Right lobe of liver (tissue), 6 donors: ENCODE measurements around the gene SFRP5. TPM values are rescaled to one million over a fixed set of nuclear protein-coding genes. Genes with fewer than 3 reads are reported as not detected.

Experiments used
- ATAC-seq, 4 donors: fragments of 200-7000 bp; cut with Tn5 transposase; one replicate each; pipeline ENCODE4 v1.9.1; 2020; ENCODE audit warnings: mild to moderate bottlenecking in 4 of 4, moderate library complexity in 4 of 4
- DNase-seq, 3 donors: peaks; one replicate each; pipeline ENCODE4 v3.0.0-alpha.2; 2020
- H3K27ac ChIP-seq, 3 donors: fragments of 200-600 bp; one replicate each; pipeline ENCODE4 v1.8.0; 2022
- H3K27me3 ChIP-seq, 2 donors: fragments of 200-600 bp; one replicate each; pipeline ENCODE4 v1.8.0; 2022
- H3K36me3 ChIP-seq, 4 donors: fragments of 200-600 bp; sonication (generic) in 1 of 4; one replicate each; pipeline versions ENCODE4 v1.5.1 to v1.8.0; 2017 to 2022; ENCODE audit warnings: control low read depth in 1 of 4
- H3K4me1 ChIP-seq, 4 donors: fragments of 200-600 bp; sonication (generic) in 1 of 4; one replicate each; pipeline versions ENCODE4 v1.5.1 to v1.8.0; 2017 to 2022; ENCODE audit warnings: control low read depth in 1 of 4
- H3K4me3 ChIP-seq, 3 donors: fragments of 200-600 bp; one replicate each; pipeline ENCODE4 v1.8.0; 2022
- H3K9me3 ChIP-seq, 4 donors: fragments of 200-600 bp; sonication (generic) in 1 of 4; one replicate each; pipeline versions ENCODE4 v1.5.1 to v1.8.0; 2017 to 2022; ENCODE audit warnings: control low read depth in 1 of 4
- POLR2A ChIP-seq: fragments of 450-650 bp; IDR thresholded peaks from one replicate; pipeline ENCODE4 v1.6.1; 2017; ENCODE audit warnings: antibody characterized with exemption, mild to moderate bottlenecking
- WGBS: methylation state at CpG from one replicate; pipeline ENCODE4 v1.1.6; 2018; ENCODE audit warnings: low coverage, low lambda C conversion rate; ENCODE audit not compliant: insufficient coverage; ENCODE audit errors: missing lambda C conversion rate; 5-methylcytosine and 5-hydroxymethylcytosine counted together
- intact Hi-C, 2 donors: fragments of 100-400 bp; cut with DNase I; formaldehyde crosslinking; loops; one replicate each; pipeline versions ENCODE4 v1.11.2 to v1.14.1; 2022
- total RNA-seq, 6 experiments: library from RNA; depleted of rRNA in 2 of 6; stranded (reverse); fragments of >200 nt in 2 of 6; fragmentation: NEBNext Ultra II Directional in 3 of 6; extraction: Animal tissue kit (Norgen Biotek cat#: 25700) in 3 of 6; gene quantifications; one replicate each; pipeline versions ENCODE4 v1.1.0 to v1.2.4, GENCODE V29; 2016 to 2023
- TF ChIP-seq, protein P1 (sequence below), 4 donors: fragments of 200-600 bp in 3 of 4; fragments of 450-650 bp in 1 of 4; IDR thresholded peaks; one replicate each; pipeline versions ENCODE4 v1.5.1 to v1.8.0; 2016 to 2022; ENCODE audit warnings: antibody characterized with exemption in 4 of 4, mild to moderate bottlenecking in 2 of 4
- donor health status: DM: no; HTN: yes; CAD: no.
- donor health status: DM: no; HTN: no; CAD: no.
- donor health status: DM: no; HTN: no; CAD: no.
- donor health status: DM: no; HTN: yes; CAD: no.
- donor health status: DM: no; HTN: yes; CAD: no.

Gene SFRP5
- total RNA-seq, 6 experiments from 2014 or later = 1.6 to 6.6 (median 4.5) TPM

DNA sequence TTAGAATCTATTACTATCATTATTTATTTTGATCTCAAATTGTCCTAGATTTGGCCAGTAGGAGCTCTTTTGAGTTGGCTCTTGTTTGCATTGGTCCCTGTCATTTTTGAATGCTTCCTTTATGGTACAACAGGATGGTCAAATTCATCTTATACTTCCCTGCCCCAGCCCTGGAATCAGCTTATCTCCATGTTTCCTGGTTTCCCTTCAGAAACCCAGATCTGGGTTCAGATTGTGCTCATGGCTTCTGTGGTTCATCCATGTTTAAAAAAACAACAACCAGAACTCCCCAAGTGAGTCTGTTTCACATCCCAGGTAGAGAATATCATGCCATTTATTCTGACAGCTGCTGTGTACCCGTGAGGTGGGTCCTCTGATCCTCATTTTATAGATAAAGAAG lies 24.2 kb downstream of the SFRP5 start:
- ATAC-seq (no peak), DNase-seq (no peak)
- peaks cover 0 to 4% (median 0%) of the 10 kb centered on the region in 4 donors for H3K4me1 ChIP-seq
- no peak overlapping the region for H3K4me3 ChIP-seq
- no peaks in the 10 kb centered on the region for H3K9me3 ChIP-seq
- TF ChIP-seq POLR2A = no peak
- TF ChIP-seq, protein P1, sequence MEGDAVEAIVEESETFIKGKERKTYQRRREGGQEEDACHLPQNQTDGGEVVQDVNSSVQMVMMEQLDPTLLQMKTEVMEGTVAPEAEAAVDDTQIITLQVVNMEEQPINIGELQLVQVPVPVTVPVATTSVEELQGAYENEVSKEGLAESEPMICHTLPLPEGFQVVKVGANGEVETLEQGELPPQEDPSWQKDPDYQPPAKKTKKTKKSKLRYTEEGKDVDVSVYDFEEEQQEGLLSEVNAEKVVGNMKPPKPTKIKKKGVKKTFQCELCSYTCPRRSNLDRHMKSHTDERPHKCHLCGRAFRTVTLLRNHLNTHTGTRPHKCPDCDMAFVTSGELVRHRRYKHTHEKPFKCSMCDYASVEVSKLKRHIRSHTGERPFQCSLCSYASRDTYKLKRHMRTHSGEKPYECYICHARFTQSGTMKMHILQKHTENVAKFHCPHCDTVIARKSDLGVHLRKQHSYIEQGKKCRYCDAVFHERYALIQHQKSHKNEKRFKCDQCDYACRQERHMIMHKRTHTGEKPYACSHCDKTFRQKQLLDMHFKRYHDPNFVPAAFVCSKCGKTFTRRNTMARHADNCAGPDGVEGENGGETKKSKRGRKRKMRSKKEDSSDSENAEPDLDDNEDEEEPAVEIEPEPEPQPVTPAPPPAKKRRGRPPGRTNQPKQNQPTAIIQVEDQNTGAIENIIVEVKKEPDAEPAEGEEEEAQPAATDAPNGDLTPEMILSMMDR (IDR thresholded peaks at IDR 0.05) = no peak
- 86% methylated on average over 1 of the region's 1 CpG for WGBS
- H3K27me3 ChIP-seq = no peaks in the 10 kb centered on the region
- peaks cover 7 to 93% (median 43%) of the 10 kb centered on the region in 4 donors for H3K36me3 ChIP-seq
- intact Hi-C loops = no loop called here
- no peak overlapping the region for H3K27ac ChIP-seq

DNA sequence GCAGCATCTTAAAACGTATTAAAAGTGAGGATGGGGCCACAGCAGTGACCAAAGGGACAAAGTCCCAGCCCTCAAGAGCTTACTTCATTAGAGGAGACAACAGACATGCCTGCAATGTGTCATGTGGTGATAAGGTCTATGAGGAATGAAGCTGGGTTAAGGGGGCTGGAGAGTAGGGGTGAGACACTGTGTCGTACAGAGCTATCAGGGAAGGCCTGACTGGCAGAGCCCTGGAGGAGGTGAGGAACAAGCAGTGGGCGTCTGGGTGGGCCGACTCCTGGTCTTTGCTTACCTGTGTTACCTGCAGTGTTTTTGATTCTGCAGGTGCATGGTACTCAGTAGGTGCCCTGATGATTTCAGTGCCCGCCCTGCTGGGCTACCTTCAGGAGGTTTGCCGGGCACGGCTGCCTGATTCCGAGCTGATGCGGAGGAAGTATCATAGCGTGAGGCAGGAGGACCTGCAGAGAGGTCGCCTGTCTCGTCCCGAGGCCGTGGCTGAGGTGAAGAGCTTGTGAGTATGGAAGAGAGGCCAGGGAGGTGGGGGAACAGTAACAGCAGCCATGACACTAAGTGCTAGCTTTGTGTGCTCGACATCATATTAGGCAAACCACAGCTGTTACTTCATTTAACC lies 27.3 kb downstream of the SFRP5 start:
- ATAC-seq = peak in 1 of 4 donors; percentile 32
- TF ChIP-seq POLR2A = no peak
- TF ChIP-seq, protein P1 (IDR thresholded peaks at IDR 0.05) = no peak
- no peak overlapping the region for H3K27ac ChIP-seq
- H3K4me3 ChIP-seq = no peak overlapping the region
- intact Hi-C loops = no loop called here
- peak in 1 of 3 donors; percentile 42 for DNase-seq
- H3K27me3 ChIP-seq = no peaks in the 10 kb centered on the region
- WGBS = 94% methylated on average over 12 of the region's 15 CpGs
- peaks cover 0 to 77% (median 20%) of the 10 kb centered on the region in 4 donors for H3K36me3 ChIP-seq
- peaks cover 0 to 4% (median 0%) of the 10 kb centered on the region in 4 donors for H3K4me1 ChIP-seq
- H3K9me3 ChIP-seq = no peaks in the 10 kb centered on the region

DNA sequence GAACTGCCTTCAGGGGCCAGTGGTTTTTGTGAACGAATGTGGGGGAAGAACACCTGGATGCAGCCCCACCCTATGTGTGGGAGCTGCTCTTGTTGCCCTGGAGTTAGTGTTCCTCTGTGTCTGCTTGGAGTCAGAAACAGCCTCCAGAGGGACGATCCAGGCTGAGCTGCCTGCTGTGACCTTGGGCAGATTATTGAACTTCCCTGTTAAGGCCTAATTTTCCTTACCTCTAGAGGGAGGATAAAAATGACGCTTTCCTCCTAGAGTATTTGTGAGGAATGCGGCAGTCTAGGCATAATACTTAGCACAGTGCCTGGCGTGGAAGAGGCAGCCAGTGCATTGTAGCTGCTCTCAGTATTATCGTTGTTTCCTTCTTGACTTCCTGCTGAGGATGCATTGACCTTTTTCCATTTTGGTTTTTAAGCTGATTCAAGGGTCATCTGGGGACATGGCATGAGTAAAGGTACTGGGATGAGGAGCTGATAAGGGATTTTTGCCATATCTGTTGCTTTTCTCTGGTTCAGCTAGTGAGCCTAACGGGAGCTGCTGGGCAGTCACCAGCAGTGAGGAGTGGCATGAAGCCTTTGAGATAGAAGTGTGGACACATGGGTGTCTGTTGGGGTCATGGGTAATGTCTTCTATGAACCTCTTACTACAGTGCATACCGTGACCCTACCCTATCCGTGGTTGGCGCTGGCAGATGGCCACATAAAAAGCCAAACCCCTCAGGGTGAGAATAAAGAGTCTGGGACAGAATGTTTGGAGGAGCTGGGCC lies 28.4 kb downstream of the SFRP5 start:
- Histone ChIP-seq H3K4me3 (no peak overlapping the region), H3K27me3 (no peaks in the 10 kb centered on the region), H3K9me3 (no peaks in the 10 kb centered on the region), H3K36me3 (peaks cover 0 to 75% (median 13%) of the 10 kb centered on the region in 4 donors), H3K4me1 (peaks cover 0 to 12% (median 2%) of the 10 kb centered on the region in 4 donors), H3K27ac (no peak overlapping the region)
- DNase-seq (peak in 1 of 3 donors; percentile 10), ATAC-seq (peak in 3 of 4 donors; percentile 35 to 51 (median 37))
- intact Hi-C loops = no loop called here
- TF ChIP-seq, protein P1 (IDR thresholded peaks at IDR 0.05) = no peak
- TF ChIP-seq POLR2A = no peak
- WGBS = 74% methylated on average over 8 of the region's 10 CpGs

DNA sequence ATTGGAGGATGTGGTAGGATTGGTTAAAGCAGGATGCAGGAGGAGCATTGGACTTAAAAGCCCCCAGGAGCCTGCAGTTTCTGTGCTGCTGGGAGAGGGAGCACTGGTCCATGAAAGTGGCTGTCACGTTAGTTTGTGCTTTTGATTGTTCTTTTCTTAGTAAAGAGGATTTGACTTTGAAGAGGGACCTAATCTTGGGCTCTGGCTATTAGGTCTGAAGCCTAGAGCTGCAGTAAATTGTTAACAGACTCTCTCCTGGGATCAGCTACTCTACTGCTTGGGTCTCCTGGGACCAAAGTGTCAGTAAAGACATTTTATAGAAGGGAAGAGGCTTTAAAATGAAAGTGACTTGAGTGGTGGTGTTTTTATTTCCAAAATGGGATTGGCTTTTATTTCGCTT lies 31.2 kb downstream of the SFRP5 start:
- Histone ChIP-seq H3K27me3 (no peaks in the 10 kb centered on the region), H3K4me1 (peaks cover 0 to 17% (median 7%) of the 10 kb centered on the region in 4 donors), H3K27ac (no peak overlapping the region), H3K4me3 (no peak overlapping the region), H3K36me3 (peaks cover 0 to 49% (median 4%) of the 10 kb centered on the region in 4 donors), H3K9me3 (no peaks in the 10 kb centered on the region)
- TF ChIP-seq, protein P1 (IDR thresholded peaks at IDR 0.05) = no peak
- no peak for TF ChIP-seq POLR2A
- intact Hi-C loops = no loop called here
- 83% methylated on average over 2 of the region's 2 CpGs for WGBS
- ATAC-seq = no peak
- DNase-seq = peak in 1 of 3 donors; percentile 5
